HG03135 (cell line): ENCODE measurements around the gene HOXD11.
A peak's percentile ranks its signal among the peaks of the same experiment; 100 is the strongest.

Experiments used
- ATAC-seq: cut with Tn5 transposase; IDR thresholded peaks from one replicate; pipeline ENCODE4 v1.9.1; 2021; ENCODE audit warnings: mild to moderate bottlenecking, moderate library complexity; ENCODE audit not compliant: unreplicated experiment

HOXD11 gene

DNA sequence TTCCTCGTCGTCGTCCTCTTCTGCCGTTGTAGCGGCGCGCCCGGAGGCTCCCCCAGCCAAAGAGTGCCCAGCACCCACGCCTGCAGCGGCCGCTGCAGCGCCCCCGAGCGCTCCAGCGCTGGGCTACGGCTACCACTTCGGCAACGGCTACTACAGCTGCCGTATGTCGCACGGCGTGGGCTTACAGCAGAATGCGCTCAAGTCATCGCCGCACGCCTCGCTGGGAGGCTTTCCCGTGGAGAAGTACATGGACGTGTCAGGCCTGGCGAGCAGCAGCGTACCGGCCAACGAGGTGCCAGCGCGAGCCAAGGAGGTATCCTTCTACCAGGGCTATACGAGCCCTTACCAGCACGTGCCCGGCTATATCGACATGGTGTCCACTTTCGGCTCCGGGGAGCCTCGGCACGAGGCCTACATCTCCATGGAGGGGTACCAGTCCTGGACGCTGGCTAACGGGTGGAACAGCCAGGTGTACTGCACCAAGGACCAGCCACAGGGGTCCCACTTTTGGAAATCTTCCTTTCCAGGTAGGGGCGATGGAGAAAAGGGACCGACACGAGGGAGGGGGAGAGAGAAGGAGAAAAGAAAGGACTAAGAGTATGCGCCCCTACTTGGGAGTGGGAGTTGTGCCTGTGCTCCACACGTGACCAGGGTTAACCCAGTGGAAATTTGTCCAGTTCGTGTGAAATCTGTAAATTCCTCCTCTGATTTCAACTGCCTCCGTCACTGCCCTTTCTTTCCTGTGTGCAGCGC is 13.8 kb upstream of the HOXD11 start:
- no peak for ATAC-seq

DNA sequence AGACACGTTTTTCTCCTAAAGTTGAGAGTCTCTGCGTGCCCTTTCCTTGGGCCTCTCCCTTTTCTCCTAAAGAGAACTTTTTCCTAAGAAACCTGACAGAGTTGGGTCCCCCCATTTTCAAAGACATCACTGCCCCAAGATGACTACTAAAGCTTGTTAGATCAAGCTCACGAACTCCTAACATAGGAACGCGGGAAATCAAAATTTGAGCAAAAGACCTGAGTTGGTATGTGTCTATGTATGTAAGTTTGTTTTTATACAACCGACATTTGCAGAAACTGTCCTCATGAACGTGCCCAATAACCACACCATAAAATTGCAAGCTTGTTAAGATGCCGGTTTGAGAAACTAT is 13.2 kb upstream of the HOXD11 start:
- ATAC-seq = no peak

GRCh38 chr2:176094349-176094748 is 12.7 kb upstream of the HOXD11 start:
- no peak for ATAC-seq

GRCh38 chr2:176095421-176095820 is 11.7 kb upstream of the HOXD11 start:
- no peak for ATAC-seq

DNA sequence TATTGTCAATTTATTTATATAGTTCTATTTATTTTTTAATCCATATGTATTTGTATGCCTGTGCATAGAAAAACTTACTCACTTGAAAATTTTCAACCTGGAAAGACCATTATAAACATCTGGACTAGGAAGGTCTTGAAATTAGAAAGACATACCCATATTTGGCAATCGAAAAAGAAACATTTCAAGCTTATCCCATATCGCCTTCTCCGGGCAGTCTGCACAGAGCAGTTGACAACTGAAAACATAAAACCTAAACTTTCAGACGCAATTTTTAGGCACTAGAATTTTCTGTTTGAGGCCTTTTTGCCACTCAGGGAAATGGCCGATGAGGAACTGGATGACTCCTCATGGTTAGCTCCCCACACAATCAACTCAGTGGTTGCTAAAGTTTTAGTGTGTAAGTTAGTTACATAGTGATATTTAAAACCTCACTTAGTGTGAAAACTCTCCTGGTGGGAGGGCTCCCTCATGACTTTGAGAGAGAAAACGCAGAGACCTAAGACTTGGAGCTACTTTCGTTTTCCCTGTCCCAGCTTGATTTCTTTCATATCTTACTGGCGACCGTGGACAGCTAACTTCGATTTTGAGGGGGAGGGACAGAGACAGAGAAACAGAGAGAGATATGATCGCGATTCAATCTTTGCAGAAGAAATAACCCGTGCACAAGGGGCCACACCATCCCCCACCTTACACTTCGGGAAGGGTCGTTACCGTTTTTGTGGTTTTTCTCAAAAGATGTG is 10.7 kb upstream of the HOXD11 start:
- ATAC-seq = no peak

GRCh38 chr2:176096986-176097819 is 9.9 kb upstream of the HOXD11 start:
- ATAC-seq = peak; percentile 75

DNA sequence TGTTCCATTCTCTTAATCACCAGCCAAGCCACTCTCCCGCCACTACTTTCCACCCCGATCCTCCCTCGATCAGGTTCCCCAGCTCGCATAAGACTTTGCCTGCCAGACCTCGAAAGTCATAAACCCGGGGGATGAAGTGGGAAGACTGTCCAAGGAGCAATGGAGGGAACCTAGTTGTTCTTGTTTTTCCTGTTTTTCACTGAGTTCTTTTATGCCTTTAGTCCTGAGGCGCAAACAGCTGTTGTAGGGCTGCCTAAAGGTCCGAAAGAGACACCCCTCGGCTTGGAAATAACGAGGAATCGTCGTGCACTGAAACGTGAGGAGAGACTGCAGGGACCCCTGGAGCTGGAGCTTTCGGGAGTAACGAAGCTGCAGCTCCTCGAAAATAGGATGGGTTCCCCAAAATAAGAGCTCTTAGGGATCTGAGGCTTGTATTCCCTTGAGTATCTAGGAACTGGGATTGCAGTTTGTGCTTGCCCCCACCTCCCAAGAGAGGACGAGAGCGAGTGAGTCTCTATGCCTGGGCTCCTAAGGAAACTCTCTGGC is 9.2 kb upstream of the HOXD11 start:
- ATAC-seq = no peak

DNA sequence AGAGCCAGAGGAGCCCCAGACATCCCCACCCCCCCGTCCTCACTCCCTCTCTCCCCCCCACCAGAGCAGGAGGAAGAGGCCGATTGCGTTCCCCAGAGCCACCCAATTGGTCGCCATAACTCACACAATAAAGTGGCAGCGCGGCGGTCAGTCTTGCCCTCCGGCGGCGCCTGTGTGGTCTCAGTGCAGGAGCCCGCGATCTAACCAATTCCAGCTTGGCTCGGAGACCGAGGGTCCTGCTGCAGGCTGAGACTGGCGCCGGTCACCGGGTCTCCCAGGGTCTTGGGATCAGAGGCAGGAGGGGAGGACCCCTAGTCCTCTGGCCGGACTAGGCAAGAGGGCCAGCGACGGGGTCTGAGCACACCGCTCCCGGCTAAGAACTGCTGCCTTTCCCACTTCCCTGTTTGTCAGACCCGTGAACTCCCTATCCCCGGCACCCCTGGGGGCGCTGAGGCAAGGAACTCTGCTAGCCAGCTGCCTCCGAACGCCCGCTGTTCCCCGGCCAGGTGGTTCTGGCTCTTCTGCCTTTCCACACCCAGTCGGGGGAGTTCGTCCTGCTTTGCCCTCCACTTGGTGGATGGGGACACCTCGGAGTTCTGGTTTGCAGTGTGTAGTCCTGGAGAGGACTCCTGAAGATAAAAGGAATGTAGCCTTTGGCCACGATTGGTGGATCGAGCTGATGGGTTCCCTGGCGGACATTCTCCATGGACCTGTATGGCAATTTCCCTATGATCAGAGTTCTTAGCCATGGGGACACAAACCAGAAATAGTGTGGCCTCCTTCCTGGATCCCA is 8.5 kb upstream of the HOXD11 start:
- ATAC-seq = no peak

DNA sequence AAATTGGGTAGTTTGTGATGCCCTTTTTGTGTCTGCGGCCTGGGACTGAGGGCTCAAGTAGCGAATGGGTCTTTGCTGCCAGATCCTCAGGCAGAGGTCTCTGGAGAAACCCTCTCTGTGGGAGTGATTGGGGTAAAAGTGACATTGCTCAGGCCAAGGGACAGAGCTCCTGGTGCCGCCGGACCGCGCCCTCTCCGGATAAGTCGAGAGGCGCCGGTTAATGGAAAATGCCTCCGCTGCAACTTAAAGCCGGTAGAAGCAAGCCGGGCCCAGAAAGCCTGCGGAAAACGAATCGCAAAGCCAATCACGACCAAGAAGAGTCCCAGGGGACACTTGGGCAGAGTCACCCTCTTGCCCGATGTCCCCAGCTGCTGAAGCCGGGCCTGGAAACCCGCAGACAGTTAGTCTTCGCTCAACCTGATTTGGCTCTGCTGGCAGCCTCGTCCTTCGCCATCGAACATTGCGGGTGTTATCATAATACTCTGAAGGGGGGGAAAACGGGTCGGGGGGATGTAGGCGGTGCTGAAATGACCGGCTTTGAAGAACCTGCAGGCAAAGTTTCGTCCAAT is 7.8 kb upstream of the HOXD11 start:
- no peak for ATAC-seq

DNA sequence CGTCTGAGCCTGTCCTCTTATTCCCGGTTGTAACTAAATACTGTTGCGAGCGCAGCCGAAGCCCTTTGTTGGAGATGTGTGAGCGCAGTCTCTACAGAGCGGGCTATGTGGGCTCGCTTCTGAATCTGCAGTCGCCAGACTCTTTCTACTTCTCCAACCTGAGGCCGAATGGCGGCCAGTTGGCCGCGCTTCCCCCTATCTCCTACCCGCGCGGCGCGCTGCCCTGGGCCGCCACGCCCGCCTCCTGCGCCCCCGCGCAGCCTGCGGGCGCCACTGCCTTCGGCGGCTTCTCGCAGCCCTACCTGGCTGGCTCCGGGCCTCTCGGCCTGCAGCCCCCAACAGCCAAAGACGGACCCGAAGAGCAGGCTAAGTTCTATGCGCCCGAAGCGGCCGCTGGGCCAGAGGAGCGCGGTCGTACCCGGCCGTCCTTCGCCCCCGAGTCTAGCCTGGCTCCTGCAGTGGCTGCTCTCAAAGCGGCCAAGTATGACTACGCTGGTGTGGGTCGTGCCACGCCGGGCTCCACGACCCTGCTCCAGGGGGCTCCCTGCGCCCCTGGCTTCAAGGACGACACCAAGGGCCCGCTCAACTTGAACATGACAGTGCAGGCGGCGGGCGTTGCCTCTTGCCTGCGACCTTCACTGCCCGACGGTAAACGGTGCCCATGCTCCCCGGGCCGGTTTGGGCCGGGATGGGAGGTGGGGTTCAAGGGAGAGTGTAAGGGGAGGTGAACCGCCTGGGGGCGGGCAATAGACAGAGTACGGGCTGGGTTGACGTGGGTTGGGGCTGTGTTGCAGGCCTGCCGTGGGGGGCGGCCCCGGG is 7.1 kb upstream of the HOXD11 start, which contains the start of gene HOXD12:
Gene HOXD12, plus strand, starts transcription at position 68 of the 819 bp plus-strand sequence. Its CDS starts 7 bp downstream, at position 75.
- no peak for ATAC-seq

DNA sequence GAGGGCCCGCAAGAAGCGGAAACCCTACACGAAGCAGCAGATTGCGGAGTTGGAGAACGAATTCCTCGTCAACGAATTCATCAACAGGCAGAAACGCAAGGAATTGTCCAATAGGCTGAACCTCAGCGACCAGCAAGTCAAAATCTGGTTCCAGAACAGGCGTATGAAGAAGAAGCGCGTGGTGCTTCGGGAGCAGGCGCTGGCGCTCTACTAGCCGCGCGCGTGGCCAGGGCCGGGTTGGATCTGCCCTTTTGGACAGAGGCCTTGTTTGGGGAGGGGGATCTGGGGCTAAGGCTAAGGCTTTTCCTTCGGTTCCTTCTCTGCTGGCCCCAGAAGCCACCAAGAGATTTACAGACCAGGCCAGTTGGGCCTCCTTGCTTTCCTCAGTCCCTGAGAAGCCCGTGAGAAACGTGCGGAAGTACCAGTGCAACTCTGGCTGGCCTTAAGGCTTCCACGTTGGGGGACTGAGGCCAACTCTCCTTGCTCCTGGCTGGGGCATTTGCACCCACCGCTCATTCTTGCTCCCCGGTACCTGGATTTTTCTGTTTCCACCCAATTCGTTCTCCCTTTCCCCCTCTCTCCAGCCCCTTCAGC is 6.4 kb upstream of the HOXD11 start:
- ATAC-seq = no peak

GRCh38 chr2:176101216-176101830 is 5.8 kb upstream of the HOXD11 start:
- no peak for ATAC-seq

- ATAC-seq = no peak
Observed at GRCh38 chr2:176101842-176102241, 5.2 kb upstream of the HOXD11 start.

GRCh38 chr2:176102309-176102866 is 4.7 kb upstream of the HOXD11 start:
- ATAC-seq = no peak

DNA sequence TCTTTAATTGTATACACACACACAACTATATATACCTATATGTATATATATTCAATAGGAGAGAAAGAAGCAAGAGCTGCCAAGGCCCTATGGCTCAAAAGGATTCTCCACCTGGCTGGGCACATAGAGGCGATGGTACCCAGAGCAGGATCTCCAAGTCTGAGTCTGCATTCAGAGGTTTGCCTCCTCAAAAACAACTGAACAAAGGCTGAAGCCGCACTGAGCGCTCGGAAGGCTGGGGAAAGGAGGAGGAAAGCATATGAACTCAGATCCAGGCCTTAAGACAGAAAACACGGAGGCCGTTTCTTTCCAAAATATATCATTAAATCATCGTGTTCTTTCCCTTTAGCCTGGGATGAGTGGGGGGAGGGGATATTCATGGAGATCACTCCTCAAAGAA is 3.9 kb upstream of the HOXD11 start:
- ATAC-seq = no peak

DNA sequence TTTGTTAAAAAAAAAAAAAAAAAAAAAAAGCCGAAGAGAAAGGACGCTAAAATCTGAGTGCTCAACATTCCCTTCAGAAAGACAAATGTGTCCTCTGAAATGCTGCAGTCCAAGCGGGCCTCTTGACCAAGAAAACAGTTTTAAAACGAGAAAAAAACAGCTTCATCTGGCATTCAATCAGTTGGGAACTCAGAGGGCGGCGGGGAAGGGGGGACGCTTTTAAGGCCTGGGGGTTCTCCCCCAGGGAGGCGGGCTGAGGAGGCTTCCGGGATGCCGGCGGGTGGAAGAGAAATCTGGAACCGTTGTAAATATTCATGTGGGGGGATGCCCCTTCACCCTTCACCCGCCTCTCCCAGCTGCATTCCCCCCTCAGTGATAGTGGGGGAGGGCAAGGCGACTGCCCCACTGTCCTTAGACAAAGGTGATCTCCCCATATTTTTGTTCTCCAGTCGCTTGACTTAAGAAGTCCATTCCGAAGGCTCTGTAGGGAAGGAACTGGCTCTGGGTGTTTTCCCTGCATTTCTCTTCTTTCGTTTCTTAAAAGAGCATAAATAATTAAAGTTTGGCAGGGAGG is 3.3 kb upstream of the HOXD11 start:
- ATAC-seq = no peak

DNA sequence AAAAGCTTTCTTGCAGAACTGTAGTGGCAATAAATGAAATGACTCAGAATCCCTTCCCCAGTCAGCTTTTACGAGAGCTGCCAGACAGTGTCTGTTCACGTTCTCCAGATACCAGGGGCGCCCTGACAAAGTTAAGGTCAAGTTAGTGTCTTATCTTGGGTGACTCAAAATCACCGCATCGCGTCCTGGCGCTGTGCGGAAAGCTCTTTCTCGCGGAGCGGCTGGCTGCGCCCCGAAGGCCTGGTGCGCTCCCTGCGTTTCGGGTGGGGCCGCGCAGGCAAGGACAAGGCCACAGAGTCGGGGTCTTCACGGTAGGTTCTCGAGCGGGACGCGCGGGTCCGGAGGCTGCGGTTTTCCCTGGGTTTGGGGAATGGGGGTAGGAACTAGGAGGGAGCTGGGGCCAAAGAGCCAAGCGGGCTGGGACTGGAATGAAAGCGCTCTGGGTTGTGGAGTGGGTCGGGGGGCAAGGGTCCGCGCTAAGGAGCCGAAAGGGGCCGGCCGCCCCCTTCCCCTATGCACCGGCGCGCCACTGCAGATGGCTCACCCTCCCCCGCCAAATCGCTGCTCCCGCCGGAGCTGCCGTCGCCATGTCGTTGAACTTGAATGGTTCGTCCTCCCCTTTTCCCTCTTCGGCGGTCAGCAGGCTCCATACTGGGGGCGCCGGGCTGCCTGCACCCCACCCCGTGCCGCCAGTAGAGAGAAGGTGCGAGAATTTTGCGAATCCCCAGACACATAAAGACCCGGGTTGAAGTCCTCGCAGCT is 2.6 kb upstream of the HOXD11 start:
- ATAC-seq = no peak
